HG03558 (cell line): ENCODE measurements around the gene STX7.

Experiments used
- ATAC-seq: cut with Tn5 transposase; IDR thresholded peaks from one replicate; pipeline ENCODE4 v1.9.1; 2021; ENCODE audit warnings: moderate number of reproducible peaks; ENCODE audit not compliant: unreplicated experiment; ENCODE audit errors: extremely low read depth

The STX7 gene

GRCh38 chr6:132511210-132511830, 1.6 kb downstream of the STX7 start:
- no peak for ATAC-seq

- ATAC-seq = no peak
Measured at GRCh38 chr6:132506869-132507808, 5.8 kb downstream of the STX7 start.

DNA sequence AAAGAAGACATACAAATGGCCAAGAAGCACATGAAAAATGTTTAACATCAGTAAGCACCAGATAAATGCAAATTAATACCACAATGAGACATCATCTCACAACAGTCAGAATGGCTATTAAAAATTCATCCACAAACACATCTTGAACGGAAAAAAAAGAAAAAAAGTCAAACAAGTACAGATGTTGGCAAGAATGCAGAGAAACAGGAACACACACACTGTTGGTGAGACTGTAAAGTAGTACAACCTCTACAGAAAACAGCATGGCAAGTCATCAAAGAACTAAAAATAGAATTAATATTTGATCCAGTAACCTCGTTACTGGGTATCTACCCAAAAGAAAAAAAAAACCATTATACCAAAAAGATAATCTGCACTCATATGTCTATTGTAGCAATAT, 6.5 kb downstream of the STX7 start:
- ATAC-seq = no peak

- ATAC-seq = no peak
Measured at GRCh38 chr6:132505158-132505557, 7.8 kb downstream of the STX7 start.

DNA sequence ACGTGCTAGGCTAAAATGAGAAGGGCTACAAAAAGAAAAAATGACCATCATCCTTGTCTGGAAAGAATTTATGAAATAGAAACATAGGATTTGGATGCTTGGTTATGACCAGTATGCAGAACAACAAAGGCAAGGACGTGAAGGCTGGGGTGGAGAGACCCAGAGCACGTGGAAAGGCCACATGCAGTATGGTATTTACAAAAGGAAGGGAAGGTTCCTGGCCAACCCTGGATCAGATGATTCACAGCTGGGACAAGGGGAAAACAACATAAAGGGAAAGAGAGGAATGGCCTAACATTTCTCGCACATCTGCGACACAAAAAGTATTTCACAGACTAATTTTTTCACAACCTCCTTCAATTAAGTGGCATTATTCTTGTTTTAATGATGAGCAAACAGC, 8.2 kb downstream of the STX7 start:
- no peak for ATAC-seq

DNA sequence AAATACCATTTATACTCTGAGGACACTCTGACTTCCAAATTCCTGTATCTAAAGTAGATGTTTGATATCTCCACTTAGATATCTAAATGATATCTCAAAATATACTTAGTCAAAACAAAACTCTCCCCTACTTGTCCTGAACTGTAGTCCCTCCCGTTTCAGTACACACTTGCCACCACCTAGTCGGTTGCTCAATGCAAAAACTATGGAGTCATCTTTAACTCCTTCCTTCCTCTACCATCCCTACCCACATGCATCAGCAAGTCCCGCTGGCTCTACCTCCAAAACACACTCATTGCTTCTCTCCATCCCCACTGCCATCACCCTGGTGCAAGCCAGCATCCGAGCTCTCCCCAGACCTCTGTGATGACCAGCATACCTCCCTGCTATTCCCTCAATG, 13.2 kb downstream of the STX7 start:
- ATAC-seq = no peak

- peak; percentile 24 for ATAC-seq
Measured at GRCh38 chr6:132498638-132499037, 14.3 kb downstream of the STX7 start.

GRCh38 chr6:132496519-132497180, 16.3 kb downstream of the STX7 start:
- ATAC-seq = no peak

DNA sequence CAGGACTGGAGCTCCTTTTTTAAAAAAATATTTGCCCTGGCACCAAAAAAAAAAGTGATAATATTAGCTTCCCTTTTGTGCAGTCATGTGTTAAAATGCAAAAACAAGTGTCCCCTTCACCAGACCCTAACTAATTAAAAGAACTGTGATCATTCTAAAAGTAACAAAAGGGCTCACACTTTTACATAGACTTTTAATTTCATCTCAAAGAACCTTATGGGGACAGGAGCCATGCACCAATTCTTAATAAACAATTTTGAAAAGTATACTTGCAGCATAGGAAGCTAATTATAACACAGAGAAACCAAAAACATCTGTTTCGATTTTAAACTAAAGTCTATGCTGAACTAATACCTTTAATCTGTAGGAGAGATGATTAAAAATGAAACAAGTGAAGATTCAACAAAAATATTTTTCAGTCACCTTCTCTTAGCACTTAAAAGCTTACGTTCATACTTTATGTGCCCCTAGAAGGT, 17.3 kb downstream of the STX7 start:
- ATAC-seq = peak; percentile 39

GRCh38 chr6:132494954-132495353, 18.0 kb downstream of the STX7 start:
- ATAC-seq = no peak

DNA sequence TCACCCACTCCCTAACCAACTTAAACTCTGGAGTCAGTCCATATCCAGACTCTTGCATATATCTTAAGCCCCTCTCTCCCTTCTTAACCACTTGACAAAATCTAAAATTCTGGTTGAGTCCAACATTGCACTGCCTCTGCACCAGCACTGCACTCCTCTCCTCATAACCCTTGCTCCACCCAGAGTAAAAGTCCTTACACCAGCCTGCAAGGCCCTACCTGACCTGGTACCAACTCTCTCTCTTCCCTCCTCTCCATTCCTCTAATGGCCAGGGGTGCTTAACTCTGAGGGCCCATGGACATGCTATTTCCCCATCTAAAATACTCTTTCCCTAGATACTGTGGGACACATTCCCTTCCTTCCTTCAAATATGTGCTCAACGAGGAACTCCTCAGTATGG, 21.0 kb downstream of the STX7 start:
- no peak for ATAC-seq

- ATAC-seq = no peak
Measured at GRCh38 chr6:132491303-132491702, 21.6 kb downstream of the STX7 start.

DNA sequence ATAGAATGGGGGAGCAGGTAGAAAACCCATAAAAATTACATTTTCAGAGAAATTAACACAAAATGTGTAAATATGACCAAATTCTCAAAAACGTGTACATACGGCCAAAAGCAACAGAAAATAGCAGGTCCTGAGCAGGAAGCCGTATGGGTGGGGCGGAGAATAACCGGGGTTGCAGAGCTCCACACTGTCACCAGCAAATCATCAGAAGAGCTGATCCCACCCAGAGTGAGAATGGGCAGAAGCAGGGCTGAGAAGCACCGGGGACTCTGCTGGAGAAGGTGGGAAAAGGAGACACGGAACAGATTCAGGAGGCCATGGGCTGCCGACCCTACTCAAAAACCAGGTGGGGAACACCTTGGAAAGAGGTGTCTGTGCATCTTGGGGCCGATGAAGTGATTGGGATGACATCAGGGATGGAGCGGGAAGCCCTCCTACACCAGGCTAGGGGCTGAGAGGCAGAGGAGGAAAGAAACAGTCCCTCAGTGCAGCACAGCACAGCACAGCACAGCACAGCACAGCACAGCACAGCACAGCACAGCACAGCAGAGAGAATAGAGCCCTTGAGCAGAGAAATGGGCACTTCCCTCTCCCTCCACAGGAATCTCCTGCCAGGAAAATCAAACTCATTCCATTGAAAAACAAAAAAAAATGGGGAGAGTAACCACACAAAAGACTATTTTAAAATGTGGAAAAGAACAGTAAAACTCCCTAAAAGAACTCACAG, 22.3 kb downstream of the STX7 start:
- ATAC-seq = no peak

DNA sequence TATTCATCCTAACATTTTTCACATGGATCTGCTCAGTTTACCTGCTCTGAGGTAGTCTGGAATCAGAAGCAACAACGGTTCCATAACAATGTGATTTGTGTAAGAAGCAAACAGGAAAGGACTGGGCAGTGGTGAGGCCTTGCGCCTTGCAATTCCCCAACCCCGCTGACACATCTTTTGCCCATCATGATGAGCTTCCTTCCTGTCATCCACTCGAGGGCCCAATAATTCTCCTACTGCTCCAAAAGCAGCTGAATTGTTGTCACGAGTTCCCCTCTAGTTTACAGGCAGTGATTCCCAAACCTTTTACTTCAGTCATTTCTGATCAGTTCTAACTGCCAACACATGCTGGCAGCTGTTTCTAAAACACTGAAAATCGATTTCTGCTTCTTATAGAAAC, 22.9 kb downstream of the STX7 start:
- no peak for ATAC-seq

- no peak for ATAC-seq
Measured at GRCh38 chr6:132489376-132489775, 23.5 kb downstream of the STX7 start.

- no peak for ATAC-seq
Measured at GRCh38 chr6:132487762-132488161, 25.2 kb downstream of the STX7 start.

- no peak for ATAC-seq
Measured at GRCh38 chr6:132484680-132485018, 28.3 kb downstream of the STX7 start.

GRCh38 chr6:132483779-132484679, 28.9 kb downstream of the STX7 start:
- no peak for ATAC-seq

GRCh38 chr6:132482581-132482980, 30.3 kb downstream of the STX7 start:
- no peak for ATAC-seq

DNA sequence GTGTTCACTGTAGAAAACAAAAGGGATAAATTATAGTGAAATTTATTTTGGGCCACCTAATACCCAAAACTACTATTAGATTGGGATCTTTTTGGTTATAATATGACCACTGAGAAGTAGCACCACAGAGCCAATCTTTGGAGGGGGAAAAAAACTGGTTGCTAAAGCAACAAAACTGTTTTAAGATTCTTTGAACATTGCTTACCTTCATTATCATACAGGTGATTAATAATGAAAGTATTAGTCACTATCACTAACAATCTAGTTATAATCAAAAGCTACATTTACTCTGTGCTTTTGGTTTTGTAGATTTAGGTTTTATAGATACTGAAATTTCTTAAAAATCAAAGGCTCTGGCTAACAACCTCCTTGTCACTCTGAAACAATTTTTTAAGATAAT, 31.7 kb downstream of the STX7 start:
- no peak for ATAC-seq
